C4-2B (cell line): ENCODE data around the gene CNR1.
"Not testable (repeated sequence)": the region's sequence is repeated elsewhere in the genome, so short reads cannot be mapped to it uniquely, and the experiment has no call there.

Source experiments
- H3K27ac ChIP-seq: fragments of 450-650 bp; 2 replicates; pipeline ENCODE4 v1.5.1; 2017
- CTCF ChIP-seq: fragments of 450-650 bp; conservative IDR thresholded peaks from 2 replicates; pipeline ENCODE4 v1.5.1; 2017; ENCODE audit warnings: mild to moderate bottlenecking
- ZFX ChIP-seq: fragments of 450-650 bp; IDR thresholded peaks from 2 replicates; pipeline ENCODE4 v1.6.1; 2017

Gene CNR1

GRCh38 chr6:88165844-88166492, at the start of gene CNR1:
CNR1 (minus strand) TSS chr6:88166347; CDS start chr6:88145274, 21,073 bp downstream.
- H3K27ac ChIP-seq = no peak within 1 kb of the TSS
- no peak for TF ChIP-seq ZFX
- no peak for TF ChIP-seq CTCF

GRCh38 chr6:88211446-88211845, 45.3 kb upstream of the CNR1 start:
- H3K27ac ChIP-seq = no peak overlapping the region
- TF ChIP-seq CTCF = no peak
- no peak for TF ChIP-seq ZFX

GRCh38 chr6:88209301-88209700, 43.2 kb upstream of the CNR1 start:
- no peak overlapping the region for H3K27ac ChIP-seq
- TF ChIP-seq CTCF (no peak), ZFX (no peak)

GRCh38 chr6:88208726-88209125, 42.6 kb upstream of the CNR1 start:
- no peak for TF ChIP-seq CTCF
- TF ChIP-seq ZFX = no peak

GRCh38 chr6:88201734-88202133, 35.6 kb upstream of the CNR1 start:
- H3K27ac ChIP-seq = not testable (repeated sequence)

More at GRCh38 chr6:88208726-88209125, 42.6 kb upstream of the CNR1 start:
- no peak overlapping the region for H3K27ac ChIP-seq

- no peak for TF ChIP-seq CTCF
- TF ChIP-seq ZFX = no peak
- no peak overlapping the region for H3K27ac ChIP-seq
Measured at GRCh38 chr6:88184921-88185320, 18.8 kb upstream of the CNR1 start.

GRCh38 chr6:88183471-88183870, 17.3 kb upstream of the CNR1 start:
- H3K27ac ChIP-seq = no peak overlapping the region
- no peak for TF ChIP-seq ZFX
- TF ChIP-seq CTCF = no peak

GRCh38 chr6:88179692-88180091, 13.5 kb upstream of the CNR1 start:
- H3K27ac ChIP-seq = no peak overlapping the region
- TF ChIP-seq ZFX = no peak
- TF ChIP-seq CTCF = no peak
